ENCODE measurements around the gene SOX6.

SOX6 gene

GRCh38 chr11:16265022-16265421 lies 91.3 kb downstream of the SOX6 start:
- no peak for DNase-seq

GRCh38 chr11:16262645-16262955 lies 93.7 kb downstream of the SOX6 start:
- no peak for DNase-seq

- DNase-seq, result no peak
Measured at GRCh38 chr11:16261836-16262644, 94.3 kb downstream of the SOX6 start.

- no peak for DNase-seq
Measured at GRCh38 chr11:16252373-16252772, 104.0 kb downstream of the SOX6 start.

- no peak for DNase-seq
Measured at GRCh38 chr11:16248248-16248647, 108.1 kb downstream of the SOX6 start.

- DNase-seq, result no peak
Measured at GRCh38 chr11:16242806-16243205, 113.5 kb downstream of the SOX6 start.

- DNase-seq, result no peak
Measured at GRCh38 chr11:16240687-16241086, 115.7 kb downstream of the SOX6 start.

- DNase-seq, result no peak
Measured at GRCh38 chr11:16239141-16240105, 116.9 kb downstream of the SOX6 start.

- no peak for DNase-seq
Measured at GRCh38 chr11:16226245-16226644, 130.1 kb downstream of the SOX6 start.

- no peak for DNase-seq
Measured at GRCh38 chr11:16225623-16226022, 130.7 kb downstream of the SOX6 start.

GRCh38 chr11:16223558-16223957 lies 132.8 kb downstream of the SOX6 start:
- DNase-seq, result no peak

GRCh38 chr11:16217631-16218030 lies 138.7 kb downstream of the SOX6 start:
- no peak for DNase-seq

- DNase-seq, result no peak
Measured at GRCh38 chr11:16216831-16217230, 139.5 kb downstream of the SOX6 start.

GRCh38 chr11:16215352-16215751 lies 141.0 kb downstream of the SOX6 start:
- DNase-seq, result no peak

GRCh38 chr11:16211407-16211806 lies 144.9 kb downstream of the SOX6 start:
- DNase-seq, result no peak

- DNase-seq, result no peak
Measured at GRCh38 chr11:16204261-16204660, 152.1 kb downstream of the SOX6 start.

GRCh38 chr11:16195651-16196050 lies 160.7 kb downstream of the SOX6 start:
- DNase-seq, result no peak

GRCh38 chr11:16194566-16194965 lies 161.8 kb downstream of the SOX6 start:
- DNase-seq, result no peak

GRCh38 chr11:16193897-16194381 lies 162.4 kb downstream of the SOX6 start:
- DNase-seq, result no peak

- DNase-seq, result no peak
Measured at GRCh38 chr11:16191868-16192240, 164.5 kb downstream of the SOX6 start.

- no peak for DNase-seq
Measured at GRCh38 chr11:16191212-16191867, 165.0 kb downstream of the SOX6 start.

GRCh38 chr11:16186680-16187079 lies 169.7 kb downstream of the SOX6 start:
- no peak for DNase-seq

GRCh38 chr11:16185042-16185441 lies 171.3 kb downstream of the SOX6 start:
- DNase-seq, result no peak
